Neural crest cell (in vitro differentiated cells): ENCODE results near the gene PPCDC. TPM values are rescaled to one million over a fixed set of nuclear protein-coding genes. Genes with fewer than 3 reads are reported as not detected.

Source experiments
- DNase-seq: peaks from one replicate; pipeline ENCODE4 v3.0.0; 2021; ENCODE audit warnings: low read depth, mixed read lengths, low spot score
- H3K27ac Mint-ChIP-seq: one replicate; pipeline ENCODE4 v1.8.0; 2021; ENCODE audit warnings: mild to moderate bottlenecking, mixed read lengths; ENCODE audit not compliant: unreplicated experiment
- H3K27me3 Mint-ChIP-seq: 2 replicates; pipeline ENCODE4 v1.8.0; 2021; ENCODE audit warnings: low read depth, mild to moderate bottlenecking, mixed read lengths
- H3K36me3 Mint-ChIP-seq: 2 replicates; pipeline ENCODE4 v1.8.0; 2021; ENCODE audit warnings: low read depth, mild to moderate bottlenecking, mixed read lengths
- H3K4me1 Mint-ChIP-seq: 2 replicates; pipeline ENCODE4 v1.8.0; 2021; ENCODE audit warnings: mixed read lengths
- H3K4me3 Mint-ChIP-seq: one replicate; pipeline ENCODE4 v1.8.0; 2021; ENCODE audit warnings: mild to moderate bottlenecking, mixed read lengths
- H3K9me3 Mint-ChIP-seq: 2 replicates; pipeline ENCODE4 v1.8.0; 2021; ENCODE audit warnings: mixed read lengths
- CTCF ChIP-seq: fragments of 200-600 bp; sonication (generic); conservative IDR thresholded peaks from 2 replicates; pipeline ENCODE4 v1.5.0; 2021; ENCODE audit warnings: antibody characterized with exemption, mild to moderate bottlenecking
- total RNA-seq: library from RNA; stranded (reverse); gene quantifications from 2 replicates; pipeline ENCODE4 v1.2.1, GENCODE V29; 2021

PPCDC gene
- total RNA-seq, 1 donor from 2014 or later: 16.5 TPM

- H3K27me3 Mint-ChIP-seq: no peaks in the 10 kb centered on the region
- H3K9me3 Mint-ChIP-seq: no peaks in the 10 kb centered on the region
- H3K4me1 Mint-ChIP-seq: no peaks in the 10 kb centered on the region
- no peak for DNase-seq
- H3K36me3 Mint-ChIP-seq: no peaks in the 10 kb centered on the region
- no peak overlapping the region for H3K4me3 Mint-ChIP-seq
- no peak for TF ChIP-seq CTCF
- H3K27ac Mint-ChIP-seq: no peak overlapping the region
Observed at GRCh38 chr15:75098404-75098803, 75.0 kb downstream of the PPCDC start.

Other genes starting within 250 kb of the PPCDC start
- gene CSK, start 241.5 kb upstream of the PPCDC start, total RNA-seq: 107 and 109 TPM in 2 replicates
- not detected in 2 replicates for gene LMAN1L, start 210.8 kb upstream of the PPCDC start, total RNA-seq
- not detected in 2 replicates for gene CPLX3, start 197.0 kb upstream of the PPCDC start, total RNA-seq
- gene ULK3, start 180.4 kb upstream of the PPCDC start, total RNA-seq: 48.4 TPM in 2 replicates
- 40.4 and 42.0 TPM in 2 replicates for gene SCAMP2, start 150.2 kb upstream of the PPCDC start, total RNA-seq
- 42.6 and 43.8 TPM in 2 replicates for gene MPI, start 133.5 kb upstream of the PPCDC start, total RNA-seq
- 128 and 138 TPM in 2 replicates for gene FAM219B, start 116.7 kb upstream of the PPCDC start, total RNA-seq
- 239 and 246 TPM in 2 replicates for gene COX5A, start 85.5 kb upstream of the PPCDC start, total RNA-seq
- gene RPP25, start 66.8 kb upstream of the PPCDC start, total RNA-seq: 6.2 and 6.3 TPM in 2 replicates
- 38.8 and 39.4 TPM in 2 replicates for gene SCAMP5, start 28.0 kb upstream of the PPCDC start, total RNA-seq
- gene C15orf39, start 178.3 kb downstream of the PPCDC start, total RNA-seq: 23.8 and 29.5 TPM in 2 replicates
- 0.12 TPM in 1 of 2 replicates, not detected in the other for gene GOLGA6C, start 234.7 kb downstream of the PPCDC start, total RNA-seq